Adrenal gland (tissue), 12 donors: ENCODE results near the gene TBX4. TPM values are rescaled to one million over a fixed set of nuclear protein-coding genes. Genes with fewer than 3 reads are reported as not detected.
"Not testable (repeated sequence)": the region's sequence is repeated elsewhere in the genome, so short reads cannot be mapped to it uniquely, and the experiment has no call there.

Source experiments
- DNase-seq, 7 donors: peaks; one replicate each; pipeline ENCODE4 v3.0.0-alpha.2; 2019 to 2020
- H3K27ac ChIP-seq, 5 donors: fragments of 200-600 bp; sonication (generic) in 4 of 5; 1 replicate in 3 of 5; 2 replicates in 2 of 5; pipeline versions ENCODE4 v1.5.1 to v1.8.0; 2016 to 2020; ENCODE audit warnings: mild to moderate bottlenecking in 1 of 5
- H3K27me3 ChIP-seq: fragments of 200-600 bp; 2 replicates; pipeline ENCODE4 v1.8.0; 2021
- H3K36me3 ChIP-seq, 2 donors: fragments of 200-600 bp; replicated peaks in 1 of 2; 1 replicate in 1 of 2; 2 replicates in 1 of 2; pipeline versions ENCODE4 v1.5.1 to v1.8.0; 2018 to 2022
- H3K4me1 ChIP-seq, 2 donors: fragments of 200-600 bp; replicated peaks in 1 of 2; 1 replicate in 1 of 2; 2 replicates in 1 of 2; pipeline versions ENCODE4 v1.5.1 to v1.8.0; 2018 to 2021
- H3K4me3 ChIP-seq, 4 donors: fragments of 200-600 bp; sonication (generic) in 3 of 4; one replicate each; pipeline ENCODE4 v1.5.1; 2016 to 2018
- H3K9me3 ChIP-seq, 3 donors: fragments of 200-600 bp; sonication (generic) in 1 of 3; replicated peaks in 1 of 3; 1 replicate in 2 of 3; 2 replicates in 1 of 3; pipeline versions ENCODE4 v1.5.1 to v1.8.0; 2016 to 2021
- POLR2A ChIP-seq, 2 donors: fragments of 450-650 bp; IDR thresholded peaks; one replicate each; pipeline ENCODE4 v1.6.1; 2017; ENCODE audit warnings: antibody characterized with exemption in 2 of 2, mild to moderate bottlenecking in 2 of 2, moderate library complexity in 1 of 2
- WGBS, 4 donors: extraction: QIAGEN DNeasy Blood & Tissue Kit in 2 of 4; methylation state at CpG; one replicate each; pipeline versions ENCODE4 v1.1.5 to v1.1.7; 2013 to 2017; 5-methylcytosine and 5-hydroxymethylcytosine counted together
- intact Hi-C, 2 donors: fragments of 100-400 bp; cut with DNase I; formaldehyde crosslinking; loops; one replicate each; pipeline versions ENCODE4 v1.14.1 to v1.15.0; 2022 to 2023
- polyA plus RNA-seq, 3 donors: library from polyadenylated mRNA; stranded (reverse); fragments of 200-250 nt in 2 of 3; fragments of 350-450 nt in 1 of 3; fragmentation: Illumina TruSeq in 1 of 3; extraction: RNeasy Lipid Tissue Mini Kit (QIAGEN cat#74804) in 1 of 3; gene quantifications; one replicate each; pipeline ENCODE4 v1.2.3, GENCODE V29; 2013 to 2014
- total RNA-seq, 9 donors: library from RNA; depleted of rRNA in 4 of 9; stranded (reverse); fragments of >200 nt in 4 of 9; fragments of 120-200 nt in 1 of 9; fragmentation: NEBNext Ultra II Directional in 1 of 9; extraction: Animal tissue kit (Norgen Biotek cat#: 25700) in 1 of 9; gene quantifications; one replicate each; pipeline versions ENCODE4 v1.1.0 to v1.2.4, GENCODE V29; 2013 to 2023
- TF ChIP-seq, protein P1 (sequence below), 6 experiments: fragments of 450-650 bp in 4 of 6; fragments of 200-600 bp in 2 of 6; sonication (generic) in 1 of 6; IDR thresholded peaks; 1 replicate in 5 of 6; 2 replicates in 1 of 6; pipeline versions ENCODE4 v1.5.1 to v1.8.0; 2016 to 2021; ENCODE audit warnings: antibody characterized with exemption in 6 of 6, mild to moderate bottlenecking in 2 of 6, moderate library complexity in 1 of 6
- donor health status: healthy with polysubstance abuse.
- donor health status: Bipolar disorder and iron deficiency.
- donor health status: DM: yes; HTN: yes; CAD: no.
- donor health status: DM: no; HTN: no; CAD: no.
- donor health status: DM: no; HTN: no; CAD: no.
- donor health status: DM: yes; HTN: yes; CAD: no.

TBX4 gene
- total and polyA plus RNA-seq, 12 donors, result 0.03 to 0.54 (median 0.21) TPM; not detected in 8

- intact Hi-C loops, result no loop called here
- Histone ChIP-seq H3K27me3 (peaks cover 32% of the 10 kb centered on the region), H3K27ac (no peak overlapping the region), H3K9me3 (no peaks in the 10 kb centered on the region), H3K4me3 (no peak overlapping the region), H3K36me3 (no peaks in the 10 kb centered on the region), H3K4me1 (peaks cover 10 to 12% of the 10 kb centered on the region in 2 donors)
- 79 to 81% (median 80%) methylated on average over 2 of the region's 2 CpGs for WGBS, 4 donors
- no peak for DNase-seq
- TF ChIP-seq, protein P1, sequence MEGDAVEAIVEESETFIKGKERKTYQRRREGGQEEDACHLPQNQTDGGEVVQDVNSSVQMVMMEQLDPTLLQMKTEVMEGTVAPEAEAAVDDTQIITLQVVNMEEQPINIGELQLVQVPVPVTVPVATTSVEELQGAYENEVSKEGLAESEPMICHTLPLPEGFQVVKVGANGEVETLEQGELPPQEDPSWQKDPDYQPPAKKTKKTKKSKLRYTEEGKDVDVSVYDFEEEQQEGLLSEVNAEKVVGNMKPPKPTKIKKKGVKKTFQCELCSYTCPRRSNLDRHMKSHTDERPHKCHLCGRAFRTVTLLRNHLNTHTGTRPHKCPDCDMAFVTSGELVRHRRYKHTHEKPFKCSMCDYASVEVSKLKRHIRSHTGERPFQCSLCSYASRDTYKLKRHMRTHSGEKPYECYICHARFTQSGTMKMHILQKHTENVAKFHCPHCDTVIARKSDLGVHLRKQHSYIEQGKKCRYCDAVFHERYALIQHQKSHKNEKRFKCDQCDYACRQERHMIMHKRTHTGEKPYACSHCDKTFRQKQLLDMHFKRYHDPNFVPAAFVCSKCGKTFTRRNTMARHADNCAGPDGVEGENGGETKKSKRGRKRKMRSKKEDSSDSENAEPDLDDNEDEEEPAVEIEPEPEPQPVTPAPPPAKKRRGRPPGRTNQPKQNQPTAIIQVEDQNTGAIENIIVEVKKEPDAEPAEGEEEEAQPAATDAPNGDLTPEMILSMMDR (IDR thresholded peaks at IDR 0.05), result no peak
- TF ChIP-seq POLR2A (IDR thresholded peaks at IDR 0.05), result no peak
Measured at GRCh38 chr17:61448042-61448441, 4.2 kb upstream of the TBX4 start.

- H3K36me3 ChIP-seq, intact Hi-C loops, H3K9me3 ChIP-seq, DNase-seq, H3K4me3 ChIP-seq, H3K27ac ChIP-seq: not testable (repeated sequence)
- peaks cover 10 to 12% of the 10 kb centered on the region in 2 donors for H3K4me1 ChIP-seq
- 77 to 96% (median 88%) methylated on average over 4 of the region's 4 CpGs for WGBS, 4 donors
- peaks cover 43% of the 10 kb centered on the region for H3K27me3 ChIP-seq
Measured at GRCh38 chr17:61449140-61449539, 3.1 kb upstream of the TBX4 start.

DNA sequence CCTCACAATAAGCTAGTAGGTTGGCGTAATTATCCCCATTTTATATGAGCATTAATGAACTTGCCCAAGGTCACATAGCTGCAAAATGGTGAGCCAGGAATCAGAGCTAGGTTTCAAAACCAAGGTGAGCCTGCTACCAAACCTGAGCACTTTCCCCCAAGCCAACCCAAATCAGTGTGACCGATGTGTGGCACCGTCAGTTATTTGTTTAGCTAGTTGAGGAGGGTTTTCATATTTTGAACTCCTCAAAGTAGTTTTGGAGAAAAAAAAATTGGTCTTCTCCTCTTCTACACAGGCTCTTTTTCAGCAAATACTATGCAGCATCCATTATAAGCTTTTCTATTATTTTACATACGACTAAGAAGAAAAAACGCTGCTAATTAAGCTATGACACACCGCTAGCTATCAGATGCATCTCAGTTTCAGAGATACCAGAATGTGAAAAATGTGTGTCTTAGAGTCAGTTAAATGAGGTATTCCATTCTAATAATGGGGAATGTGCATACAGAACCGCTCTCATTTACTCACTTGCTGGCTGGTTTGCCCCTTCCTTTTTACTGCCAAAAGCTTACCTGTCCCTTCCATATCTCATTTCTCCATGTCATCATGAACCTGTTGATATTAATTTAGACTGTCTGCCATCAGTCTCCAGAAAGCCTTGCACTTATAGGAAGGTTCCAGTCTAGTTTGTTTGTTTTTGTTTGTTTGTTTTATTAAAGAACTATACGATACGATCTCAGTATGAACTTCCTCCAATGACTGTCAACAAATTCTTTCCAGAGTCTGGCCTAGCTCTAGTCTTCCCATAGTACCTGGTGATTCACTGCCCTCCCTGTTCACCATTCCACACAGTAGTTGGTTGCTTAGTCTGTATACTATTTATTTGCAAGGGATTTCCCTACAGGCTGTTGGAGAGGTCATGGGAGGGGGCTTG lies 2.2 kb upstream of the TBX4 start:
- Histone ChIP-seq H3K4me3 (no peak overlapping the region), H3K27ac (no peak overlapping the region), H3K4me1 (peaks cover 10 to 12% of the 10 kb centered on the region in 2 donors), H3K27me3 (peaks cover 51% of the 10 kb centered on the region), H3K36me3 (no peaks in the 10 kb centered on the region), H3K9me3 (no peaks in the 10 kb centered on the region)
- intact Hi-C loops, result no loop called here
- no peak for DNase-seq
- WGBS, 4 donors, result 90 to 95% (median 92%) methylated on average over 9 of the region's 9 CpGs
- TF ChIP-seq, protein P1 (IDR thresholded peaks at IDR 0.05), result no peak
- no peak for TF ChIP-seq POLR2A (IDR thresholded peaks at IDR 0.05)

GRCh38 chr17:61450641-61451537 lies 1.3 kb upstream of the TBX4 start:
- intact Hi-C loops, result no loop called here
- H3K4me1 ChIP-seq, result peaks cover 10 to 12% of the 10 kb centered on the region in 2 donors
- H3K9me3 ChIP-seq, result no peaks in the 10 kb centered on the region
- TF ChIP-seq, protein P1 (IDR thresholded peaks at IDR 0.05), result no peak
- no peak for TF ChIP-seq POLR2A (IDR thresholded peaks at IDR 0.05)
- DNase-seq, result peak in 1 of 7 donors; percentile 24
- no peaks in the 10 kb centered on the region for H3K36me3 ChIP-seq
- peaks cover 60% of the 10 kb centered on the region for H3K27me3 ChIP-seq
- WGBS, 4 donors, result 74 to 85% (median 79%) methylated on average over 17 to 19 of the region's 19 CpGs
- H3K4me3 ChIP-seq, result no peak overlapping the region
- H3K27ac ChIP-seq, result no peak overlapping the region
